NCI-H2227 (cell line): ENCODE measurements around the gene HOXC6.
A peak's percentile ranks its signal among the peaks of the same experiment; 100 is the strongest.

Source experiments
- DNase-seq: peaks from one replicate; lab custom pipeline; 2025; ENCODE audit not compliant: unreplicated experiment; lab: John Stamatoyannopoulos, UW

HOXC6 gene

DNA sequence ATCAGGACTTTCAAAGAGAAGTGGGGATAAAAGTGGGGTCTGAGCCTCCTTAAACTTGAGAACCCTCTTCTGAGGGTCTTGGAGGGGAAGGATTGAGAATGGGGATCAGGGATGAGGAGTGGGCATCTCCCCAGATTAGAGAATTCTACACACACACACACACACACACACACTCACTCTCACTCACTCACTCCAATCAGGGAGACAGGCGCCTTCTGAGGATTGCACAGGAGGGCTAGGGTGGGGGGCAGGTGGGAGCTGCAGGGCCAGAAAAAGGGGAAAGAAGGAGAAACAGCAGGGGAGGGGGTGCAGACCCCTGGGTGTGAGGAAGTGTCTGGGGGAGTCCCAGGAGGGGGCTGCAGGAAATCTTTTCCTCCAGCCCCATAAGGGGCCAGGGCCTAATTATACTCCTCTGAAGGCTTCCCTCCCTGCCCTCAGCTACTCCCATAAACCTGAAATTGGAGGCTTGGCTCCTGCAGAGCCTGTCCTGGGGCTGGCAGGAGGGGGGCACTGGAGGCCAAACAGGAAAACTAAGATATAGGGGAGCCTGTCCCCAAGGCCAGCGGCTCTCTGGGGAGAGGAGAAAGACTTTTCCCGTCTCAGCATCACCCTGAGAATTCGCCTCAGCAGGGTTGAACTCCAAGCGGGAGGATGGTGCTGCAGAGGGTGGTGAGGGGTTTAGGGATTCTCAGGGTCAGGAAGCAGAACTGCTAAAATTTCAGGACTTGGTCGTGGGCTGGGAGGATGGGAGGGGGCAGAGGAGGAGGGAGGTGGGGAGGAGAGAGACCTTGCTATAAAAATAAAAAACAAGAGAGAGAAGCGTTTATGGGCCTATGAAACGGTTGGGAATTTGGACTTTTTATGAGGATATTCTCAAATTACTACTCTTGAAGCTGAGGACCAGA lies 26.7 kb upstream of the HOXC6 start:
- no peak for DNase-seq

DNA sequence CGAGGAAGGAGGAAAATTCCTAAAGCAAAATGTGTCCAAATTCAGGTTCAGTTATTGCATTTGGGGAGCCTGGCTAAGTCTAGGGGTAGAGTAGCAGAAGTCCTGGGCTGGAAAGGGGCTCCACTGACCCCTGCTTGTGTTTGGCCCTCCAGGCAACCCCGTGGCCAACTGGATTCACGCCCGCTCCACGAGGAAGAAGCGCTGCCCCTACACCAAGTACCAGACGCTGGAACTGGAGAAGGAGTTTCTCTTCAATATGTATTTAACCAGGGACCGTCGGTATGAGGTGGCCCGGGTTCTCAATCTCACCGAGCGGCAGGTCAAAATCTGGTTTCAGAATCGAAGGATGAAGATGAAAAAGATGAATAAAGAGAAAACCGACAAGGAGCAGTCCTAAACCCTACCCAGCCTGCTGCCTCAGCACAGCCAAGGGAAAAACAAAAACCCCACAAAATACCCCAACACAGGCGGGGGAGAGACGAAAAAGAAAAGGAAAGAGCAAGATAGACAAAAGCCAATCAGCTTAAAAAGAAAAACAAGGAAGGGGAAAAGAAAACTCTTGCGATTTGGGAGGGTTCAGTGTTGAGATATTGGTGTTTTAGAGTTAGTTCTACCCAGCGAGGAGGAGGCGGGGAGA lies 25.8 kb upstream of the HOXC6 start:
- no peak for DNase-seq

DNA sequence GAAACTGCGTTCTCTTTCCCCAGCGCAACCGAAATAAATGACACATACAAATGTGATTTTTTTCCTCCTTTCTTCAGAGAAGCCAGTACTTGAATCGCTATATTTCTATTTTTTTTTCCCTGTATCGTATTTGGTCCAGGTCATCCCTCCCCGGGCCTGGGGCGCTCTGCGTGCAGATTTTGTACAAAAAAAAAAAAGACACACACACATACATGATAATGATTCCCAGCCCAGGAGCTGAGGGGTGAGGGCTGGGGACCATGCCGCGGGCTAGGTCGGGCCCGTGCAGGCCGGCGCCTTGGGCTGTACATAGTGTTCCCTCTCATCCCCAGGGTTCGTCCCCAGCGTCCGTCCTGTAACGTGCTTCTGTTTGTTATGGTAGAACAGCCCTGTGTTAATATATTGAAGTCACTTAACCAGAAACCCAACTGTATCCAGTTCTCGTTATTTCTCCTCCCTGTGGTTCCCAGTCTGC lies 25.3 kb upstream of the HOXC6 start:
- no peak for DNase-seq

DNA sequence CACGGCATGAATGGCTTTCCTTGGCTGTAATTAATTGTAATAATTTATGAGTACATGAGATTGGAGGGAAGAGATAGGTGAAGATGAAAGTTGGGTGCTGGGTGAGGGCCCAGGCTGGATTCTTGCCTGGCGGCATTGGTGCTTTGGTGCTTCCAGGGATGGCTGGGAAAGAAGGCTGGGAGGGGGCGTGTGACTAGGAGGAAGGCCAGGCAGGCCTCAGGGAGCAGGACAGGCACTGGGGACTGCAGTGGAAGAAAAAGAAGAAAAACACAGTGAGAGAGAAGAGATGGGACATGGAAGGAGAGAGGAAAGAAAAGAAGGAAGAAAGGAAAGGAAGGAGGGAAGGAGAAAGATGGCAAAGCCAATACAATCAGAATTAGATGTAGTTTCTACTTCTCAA lies 24.6 kb upstream of the HOXC6 start:
- DNase-seq: no peak

DNA sequence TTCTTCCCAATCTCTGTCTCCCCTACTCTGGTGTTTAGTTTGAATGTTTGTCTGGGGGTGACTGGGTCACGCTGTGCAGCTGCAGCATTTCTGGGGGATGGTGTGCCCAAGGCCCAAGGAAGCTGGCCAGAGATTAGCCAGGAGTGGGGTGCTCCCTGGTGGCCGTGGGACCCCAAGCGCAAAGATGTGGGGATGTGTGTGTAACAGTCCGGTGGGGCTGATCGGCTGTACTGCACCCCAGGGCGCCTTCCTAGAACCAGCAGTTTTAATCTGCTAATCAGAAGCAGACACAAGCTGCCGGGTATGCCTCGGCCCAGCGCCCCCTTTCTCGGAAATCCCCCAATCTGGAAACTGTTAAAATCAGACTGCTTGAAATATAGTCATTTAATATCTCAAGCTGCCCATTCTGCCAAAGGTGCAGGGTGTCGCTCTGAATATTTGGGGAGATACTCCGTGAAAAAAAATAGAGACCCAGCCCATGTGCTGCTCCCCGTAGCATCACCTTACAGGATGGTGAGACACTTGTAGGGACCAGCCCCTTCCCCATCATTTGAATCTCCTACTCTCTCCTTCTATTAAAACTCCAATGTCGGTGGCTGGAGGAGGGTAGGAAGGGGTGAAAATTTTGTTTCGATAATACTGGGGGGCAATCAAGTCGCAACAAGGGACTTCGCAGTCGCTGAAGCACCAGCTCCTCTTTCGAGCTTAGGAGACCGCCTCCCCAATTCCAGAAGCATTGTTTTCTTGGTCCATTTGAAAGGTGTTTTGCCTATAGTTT lies 24.0 kb upstream of the HOXC6 start:
- DNase-seq: no peak

DNA sequence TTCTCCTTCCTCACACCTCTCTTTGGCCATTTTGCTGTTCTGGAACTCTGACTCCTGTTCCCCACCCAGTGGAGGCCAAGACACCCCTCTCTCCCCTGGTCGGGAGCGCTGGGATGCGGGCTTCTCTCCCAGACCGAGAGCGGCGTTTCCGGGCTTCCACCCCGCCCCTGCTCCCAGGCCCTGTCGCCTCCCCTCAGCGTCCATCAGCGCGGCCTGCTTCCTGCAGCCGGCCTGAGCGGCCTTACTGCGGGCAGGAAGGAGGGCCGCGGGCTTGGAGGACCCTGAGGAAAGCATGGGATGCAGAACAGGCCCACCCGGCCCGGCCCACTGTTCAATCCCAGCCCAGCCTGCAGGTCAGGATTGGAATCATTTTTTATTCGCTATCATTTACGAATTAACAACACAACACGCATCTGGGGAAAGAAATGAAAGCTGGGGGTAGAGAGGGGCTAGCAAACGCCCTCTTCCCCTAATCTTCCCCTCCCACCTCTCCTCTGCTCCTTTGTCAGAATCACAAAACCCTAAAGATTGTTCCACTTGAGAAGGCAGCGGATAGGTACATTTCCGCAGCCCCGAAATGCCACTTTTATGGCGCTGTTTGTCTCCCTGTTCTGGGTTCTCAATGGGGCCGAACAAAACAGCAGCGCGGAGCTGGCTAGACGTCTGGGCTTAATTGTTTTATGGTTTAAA lies 23.3 kb upstream of the HOXC6 start:
- no peak for DNase-seq

DNA sequence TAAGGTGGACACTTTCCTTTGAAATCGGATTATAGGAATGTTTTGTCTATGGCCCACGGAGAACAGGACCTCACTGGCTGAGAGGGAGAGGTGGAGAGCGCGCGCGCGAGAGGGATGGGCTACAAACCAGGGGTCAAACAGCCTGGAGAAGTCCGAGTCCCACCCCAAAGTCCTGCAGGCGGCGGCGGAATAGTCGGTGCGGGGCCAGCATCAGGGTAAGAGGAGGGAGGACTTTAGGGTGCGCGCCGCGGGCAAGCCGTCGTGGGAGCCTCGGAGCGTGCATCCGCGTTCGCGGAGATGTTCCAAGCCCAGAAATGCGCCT lies 22.7 kb upstream of the HOXC6 start:
- no peak for DNase-seq

DNA sequence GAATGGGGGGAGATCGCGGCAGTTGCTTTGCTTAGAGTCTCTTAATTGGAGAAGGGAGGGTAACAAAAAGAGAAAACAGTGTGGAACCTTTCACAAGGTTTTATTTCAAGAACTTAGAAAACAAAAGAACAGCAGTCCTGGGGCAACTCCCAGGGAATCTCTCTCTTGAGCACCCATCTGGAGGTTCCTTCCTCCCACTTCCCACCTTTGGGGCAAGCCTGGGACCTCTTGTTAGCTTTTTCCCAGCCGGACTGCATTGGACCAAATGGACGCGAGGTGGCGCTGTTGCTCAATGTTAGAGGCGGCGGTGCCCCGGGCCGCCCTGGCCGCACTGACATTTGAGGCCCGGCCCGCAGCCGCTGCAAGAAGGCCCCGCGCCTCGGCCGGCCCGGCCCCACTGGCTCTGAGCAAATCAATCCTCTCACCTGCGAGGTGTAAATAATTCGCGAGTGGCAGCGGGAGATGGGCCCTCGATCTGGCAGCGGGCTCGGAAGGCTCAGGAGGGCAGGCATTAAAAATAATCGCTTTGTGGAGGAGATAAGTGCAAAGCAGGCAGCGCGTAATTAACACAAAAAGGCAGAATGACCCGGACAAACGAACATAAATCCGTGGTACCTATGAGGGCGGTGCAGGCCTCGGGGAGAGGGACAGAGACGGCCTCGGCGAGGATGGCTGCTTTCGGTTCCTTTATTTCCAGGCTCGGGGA lies 22.2 kb upstream of the HOXC6 start:
- peak; percentile 82 for DNase-seq

DNA sequence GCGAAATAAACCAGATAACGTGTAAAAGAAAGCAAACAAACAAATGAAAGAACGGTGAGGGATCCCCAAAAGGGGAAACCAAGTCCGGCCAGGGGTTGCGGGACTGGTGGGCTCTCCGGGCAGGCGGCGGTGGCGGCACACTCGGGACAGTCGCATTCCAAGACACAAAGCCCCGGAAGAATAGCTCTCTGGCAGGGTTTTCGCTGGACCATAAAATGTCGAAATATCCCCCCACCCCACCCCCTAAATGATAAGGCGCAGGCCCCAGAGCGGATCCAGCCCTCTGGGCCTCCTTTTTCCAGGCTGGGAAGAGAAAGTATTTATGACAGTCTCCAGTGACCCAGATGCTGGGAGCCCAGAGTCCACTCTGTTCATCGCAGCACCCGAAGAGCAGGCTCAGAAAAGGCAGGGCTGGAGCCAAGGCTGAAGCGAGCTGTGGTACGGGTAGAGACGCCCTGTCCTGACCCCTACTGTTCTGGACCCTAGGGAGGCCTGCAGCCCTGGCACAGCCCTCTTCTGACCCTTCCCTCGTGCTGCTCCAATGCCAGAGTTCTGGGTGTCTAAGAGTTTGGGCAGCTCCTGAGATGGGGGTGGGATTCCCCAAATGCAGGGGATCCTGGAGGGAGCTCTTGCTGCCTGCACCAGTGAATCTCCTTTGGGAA lies 21.6 kb upstream of the HOXC6 start:
- no peak for DNase-seq

DNA sequence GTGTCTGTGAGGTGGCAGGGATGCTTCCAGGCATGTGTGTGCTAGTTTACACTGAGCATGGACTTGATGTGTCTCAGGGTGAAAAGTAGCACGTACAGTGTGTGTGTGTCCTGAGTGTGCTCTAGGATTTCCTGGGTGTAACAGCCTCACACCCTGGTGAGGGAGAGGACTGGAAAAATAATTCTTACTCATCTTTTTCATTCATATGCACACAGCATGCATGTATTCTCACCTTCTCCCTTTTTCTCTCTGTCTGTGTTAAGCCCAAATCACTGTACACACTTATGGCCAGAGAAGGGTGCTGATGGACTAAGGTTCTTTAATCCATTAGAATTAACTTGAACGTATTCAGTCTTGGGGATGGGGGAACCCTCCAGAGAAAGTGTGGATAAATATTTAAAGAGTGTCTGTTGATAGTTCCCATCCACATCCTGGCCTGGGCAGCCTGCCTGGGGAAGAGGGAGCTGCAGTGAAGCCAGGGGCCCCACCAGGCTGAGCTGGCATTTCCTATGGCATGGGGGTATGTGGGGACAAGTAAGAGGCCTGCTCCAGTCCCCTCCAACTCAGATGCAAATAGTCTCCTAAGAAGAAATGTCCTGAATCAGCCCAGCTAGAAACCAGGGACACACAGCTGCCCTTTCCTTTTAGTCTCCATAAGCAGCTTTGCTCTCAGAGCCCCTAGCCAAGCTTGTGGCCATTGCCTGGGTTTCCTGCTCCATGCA lies 20.5 kb upstream of the HOXC6 start:
- DNase-seq: no peak

DNA sequence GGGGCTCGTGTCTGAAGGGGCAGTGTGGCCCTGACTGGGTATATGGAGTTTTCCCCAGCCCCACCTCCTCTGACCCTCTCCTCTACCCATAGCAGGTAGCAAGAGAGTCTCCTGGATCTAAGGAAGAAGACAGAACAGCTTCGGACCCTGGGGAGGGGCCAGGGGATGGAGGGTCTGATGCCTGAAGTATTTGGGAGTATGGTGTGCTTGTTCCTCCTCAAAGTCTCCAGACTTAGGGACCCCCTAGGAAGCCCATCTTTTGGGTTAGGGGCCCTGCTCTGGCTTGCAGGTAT lies 20.0 kb upstream of the HOXC6 start:
- DNase-seq: no peak

DNA sequence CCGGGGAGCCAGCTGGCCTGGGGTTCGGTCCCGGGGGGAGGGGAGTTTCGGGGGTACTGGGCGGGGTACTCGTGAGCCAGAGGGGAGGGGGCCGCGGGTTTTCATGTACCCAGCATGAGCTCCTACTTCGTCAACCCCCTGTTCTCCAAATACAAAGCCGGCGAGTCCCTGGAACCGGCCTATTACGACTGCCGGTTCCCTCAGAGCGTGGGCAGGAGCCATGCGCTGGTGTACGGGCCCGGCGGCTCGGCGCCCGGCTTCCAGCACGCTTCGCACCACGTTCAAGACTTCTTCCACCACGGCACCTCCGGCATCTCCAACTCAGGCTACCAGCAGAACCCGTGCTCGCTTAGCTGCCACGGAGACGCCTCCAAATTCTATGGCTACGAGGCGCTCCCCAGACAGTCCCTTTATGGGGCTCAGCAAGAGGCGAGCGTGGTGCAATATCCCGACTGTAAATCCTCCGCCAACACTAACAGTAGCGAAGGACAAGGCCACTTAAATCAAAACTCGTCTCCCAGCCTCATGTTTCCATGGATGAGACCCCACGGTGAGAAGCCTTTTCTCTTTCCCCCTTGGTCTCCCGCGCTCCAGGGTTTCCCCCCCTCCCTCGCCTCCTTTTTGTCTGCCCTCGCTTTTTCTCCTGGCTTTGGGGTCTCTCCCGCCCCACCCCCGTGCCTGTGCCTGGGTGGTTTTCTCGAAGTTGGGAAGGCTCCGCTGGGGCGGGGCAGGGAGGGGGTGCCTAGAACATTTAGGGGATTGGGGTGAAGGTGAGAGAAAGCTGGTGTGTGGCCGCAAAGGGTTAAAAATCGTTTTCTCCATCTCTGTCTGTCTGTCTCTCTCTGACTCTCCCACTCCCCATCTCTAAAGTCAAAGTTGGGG lies 18.8 kb upstream of the HOXC6 start:
- DNase-seq: peak; percentile 27

DNA sequence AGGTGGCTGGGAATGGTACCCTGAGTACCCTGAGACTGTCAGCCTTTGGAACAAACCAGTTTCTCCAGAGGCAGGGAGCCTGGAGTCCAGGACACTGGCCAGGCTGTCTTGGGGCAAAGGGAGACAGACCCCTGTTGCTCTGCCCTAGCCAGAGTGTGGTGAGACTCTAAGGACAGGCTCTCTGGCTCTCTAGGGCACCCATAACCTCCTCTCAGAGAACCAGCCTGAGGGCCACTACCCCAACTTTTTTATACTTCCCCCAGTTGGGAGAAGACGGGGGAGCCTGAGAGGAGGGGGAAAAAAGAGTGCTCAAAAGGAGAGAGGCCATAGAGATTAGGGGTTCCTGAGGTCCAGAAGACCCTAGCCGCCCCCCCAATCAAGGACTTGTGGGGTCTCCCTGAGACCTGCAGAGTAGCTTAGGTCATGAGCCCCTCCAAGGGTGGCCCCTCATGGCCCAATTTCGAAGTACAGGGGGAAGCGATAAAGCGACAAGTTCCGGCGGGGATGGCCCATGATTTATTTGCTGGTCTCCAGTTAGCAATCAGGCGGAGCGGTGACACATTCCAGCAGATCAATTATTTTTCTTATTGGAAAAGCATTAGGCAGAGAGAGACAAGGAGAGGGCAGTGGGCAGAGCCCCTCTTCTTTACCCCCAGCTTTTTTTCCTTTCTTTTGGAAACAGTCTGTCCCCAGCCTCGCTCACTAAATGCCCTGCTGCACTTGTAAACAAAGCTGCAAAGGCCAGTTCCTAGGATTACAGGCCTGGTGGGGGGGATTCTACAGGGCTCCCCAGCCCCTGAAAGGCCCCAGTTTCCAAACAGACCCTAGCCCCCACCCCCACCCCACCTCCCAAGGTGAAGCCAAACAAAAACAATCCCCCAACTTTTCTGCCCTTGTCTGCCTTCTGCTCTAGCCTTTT lies 17.9 kb upstream of the HOXC6 start:
- DNase-seq: no peak

DNA sequence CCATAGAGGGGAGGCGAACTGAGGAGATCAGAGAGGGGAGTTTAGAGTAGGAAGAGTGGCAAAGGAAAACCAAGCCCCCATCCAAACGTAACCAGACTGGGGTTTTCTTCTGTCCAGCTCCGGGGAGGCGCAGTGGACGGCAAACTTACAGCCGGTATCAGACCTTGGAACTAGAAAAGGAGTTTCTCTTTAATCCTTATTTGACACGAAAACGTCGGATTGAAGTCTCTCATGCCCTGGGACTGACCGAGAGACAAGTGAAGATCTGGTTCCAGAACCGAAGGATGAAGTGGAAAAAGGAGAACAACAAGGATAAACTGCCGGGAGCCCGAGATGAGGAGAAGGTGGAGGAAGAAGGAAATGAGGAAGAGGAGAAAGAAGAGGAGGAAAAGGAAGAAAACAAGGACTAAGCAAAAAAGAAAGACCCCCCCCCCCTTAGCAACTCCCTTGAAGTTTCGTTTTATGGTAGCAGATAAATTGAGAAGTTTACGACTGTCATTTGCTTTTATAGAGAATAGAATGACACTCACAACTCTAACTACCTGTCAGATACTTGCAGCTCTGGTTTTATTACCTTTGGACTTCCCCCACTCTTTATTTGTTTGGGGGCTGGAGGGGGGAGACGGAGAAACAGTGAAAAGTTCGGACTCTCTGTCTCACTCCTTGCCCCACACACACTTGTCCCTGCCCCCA lies 17.1 kb upstream of the HOXC6 start:
- DNase-seq: no peak

DNA sequence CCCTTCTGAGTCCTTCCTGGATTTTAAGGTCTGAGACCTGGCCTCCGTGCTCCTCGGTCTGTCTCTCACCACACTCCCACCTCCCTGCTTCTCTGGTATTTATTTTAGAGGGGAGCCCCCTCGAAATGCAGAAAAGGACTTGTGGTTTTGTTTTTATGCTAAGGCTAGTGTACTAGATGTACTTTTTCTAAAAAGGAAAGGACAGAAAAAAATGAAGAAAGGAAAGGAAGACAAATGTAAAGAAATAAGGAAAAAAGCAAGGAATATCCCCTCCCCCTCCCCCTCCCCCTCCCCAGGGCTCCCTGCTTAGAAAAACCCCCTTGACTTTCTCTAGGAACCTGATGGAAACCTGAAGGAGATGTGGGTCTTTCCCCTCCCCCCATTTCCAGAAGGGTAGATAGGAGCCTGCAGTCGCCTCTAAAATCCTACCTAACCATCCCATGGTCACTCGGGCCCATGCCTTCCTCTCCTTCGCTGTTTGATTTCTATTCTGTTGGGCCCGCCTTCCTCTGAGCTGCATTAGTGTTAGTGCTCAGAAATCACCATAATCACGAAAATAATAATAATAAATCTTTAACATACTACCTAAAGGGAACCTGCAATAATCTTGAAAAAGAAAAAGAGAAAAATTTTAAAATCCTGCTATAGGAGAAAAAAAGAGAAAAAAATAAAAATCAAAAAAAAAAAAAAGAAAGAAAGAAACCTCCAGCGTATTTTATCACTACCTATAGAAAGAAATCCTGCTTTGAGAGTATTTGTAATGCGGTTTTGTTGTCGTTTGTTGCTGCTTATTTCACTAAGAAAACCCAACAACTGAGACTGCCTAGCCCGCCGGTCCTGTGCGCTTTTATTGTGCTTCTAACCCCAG lies 16.3 kb upstream of the HOXC6 start:
- no peak for DNase-seq
